GM21526 (cell line): Measurements from ENCODE around the gene TBXAS1.
A peak's percentile ranks its signal among the peaks of the same experiment; 100 is the strongest.

Experiments used
- ATAC-seq: cut with Tn5 transposase; IDR thresholded peaks from one replicate; pipeline ENCODE4 v1.9.1; 2021; ENCODE audit warnings: moderate library complexity; ENCODE audit not compliant: unreplicated experiment, low FRiP score

The TBXAS1 gene

GRCh38 chr7:139829025-139829774 is at the start of gene TBXAS1:
TBXAS1 (plus strand) TSS chr7:139829264; CDS start chr7:139829391, 127 bp downstream.
- ATAC-seq: peak; percentile 45

GRCh38 chr7:139782932-139783331 is 46.1 kb upstream of the TBXAS1 start:
- ATAC-seq: no peak

DNA sequence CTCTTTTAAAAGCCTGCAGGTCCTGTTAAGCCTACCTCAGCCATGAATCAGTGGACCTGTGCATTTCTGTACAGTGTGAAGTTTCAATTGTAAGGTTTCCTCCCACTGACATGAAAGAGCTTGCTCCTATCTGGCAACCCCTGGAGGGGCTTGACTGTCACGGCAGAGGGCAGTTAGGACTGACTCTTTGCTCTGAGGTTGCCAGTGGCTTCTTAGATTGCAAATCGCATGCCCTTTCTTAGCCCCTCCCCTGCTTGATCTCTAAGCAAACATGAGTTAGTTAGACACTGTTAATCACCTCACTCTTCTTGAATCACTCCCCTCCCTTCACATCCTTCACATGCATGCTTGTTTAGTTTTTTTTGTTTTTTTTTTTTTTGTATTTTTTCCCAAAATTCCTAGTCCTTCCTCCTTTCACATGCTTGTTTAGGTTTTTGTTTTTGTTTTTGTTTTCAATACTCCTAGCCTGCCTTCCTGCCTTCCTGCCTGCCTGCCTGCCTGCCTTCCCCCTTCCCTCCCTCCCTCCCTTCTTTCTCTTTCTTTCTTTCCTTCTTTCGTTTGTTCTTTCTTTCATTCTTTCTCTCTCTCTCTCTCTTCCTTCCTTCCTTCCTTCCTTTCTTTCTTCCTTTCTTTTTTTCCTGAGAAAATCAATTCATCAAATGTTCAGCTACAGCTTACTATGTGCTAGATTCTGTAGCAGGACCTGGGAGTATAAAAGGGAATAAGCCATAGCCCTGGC is 45.2 kb upstream of the TBXAS1 start:
- no peak for ATAC-seq

DNA sequence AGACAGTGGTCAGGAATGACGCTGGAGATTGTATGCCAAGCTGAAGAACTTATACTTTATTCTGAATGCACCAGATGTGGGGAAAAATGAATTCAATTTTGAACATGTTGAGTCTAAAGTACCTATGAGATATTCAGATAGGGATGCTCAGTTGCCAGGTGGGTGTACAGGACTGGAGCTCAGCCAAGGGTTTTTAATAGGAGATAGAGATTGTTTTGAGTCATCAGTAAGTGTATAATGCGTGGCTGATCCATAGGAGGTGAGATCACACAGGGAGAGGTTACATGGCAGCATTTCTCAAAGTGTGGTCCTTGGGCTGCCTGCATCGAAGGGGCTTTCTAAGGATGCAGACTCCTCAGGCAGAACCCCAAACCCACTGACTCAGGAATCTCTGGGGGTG is 44.4 kb upstream of the TBXAS1 start:
- no peak for ATAC-seq

- no peak for ATAC-seq
Observed at GRCh38 chr7:139791316-139791715, 37.7 kb upstream of the TBXAS1 start.

GRCh38 chr7:139797607-139798006 is 31.5 kb upstream of the TBXAS1 start:
- ATAC-seq: no peak

- ATAC-seq: peak; percentile 86
Observed at GRCh38 chr7:139798221-139798620, 30.8 kb upstream of the TBXAS1 start.

GRCh38 chr7:139798892-139799291 is 30.2 kb upstream of the TBXAS1 start:
- no peak for ATAC-seq

DNA sequence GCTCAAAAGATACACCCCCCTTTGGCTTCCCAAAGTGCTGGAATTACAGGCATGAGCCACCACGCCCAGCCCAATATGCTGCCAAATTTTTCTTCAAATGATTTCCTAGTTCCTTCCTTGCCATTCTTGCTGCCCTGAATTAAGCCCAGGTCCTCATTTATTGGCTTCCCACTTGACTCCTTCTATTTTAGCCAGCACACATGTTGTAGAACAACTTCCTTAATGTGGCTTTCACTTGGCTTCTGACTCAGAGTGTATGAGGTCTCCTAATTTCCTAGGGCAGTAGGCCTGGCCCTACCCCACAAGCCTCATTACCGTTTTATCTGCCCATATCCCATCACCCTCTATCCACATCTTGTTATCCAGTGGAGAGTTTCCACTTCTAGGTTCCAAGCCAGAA is 29.5 kb upstream of the TBXAS1 start:
- no peak for ATAC-seq

- no peak for ATAC-seq
Observed at GRCh38 chr7:139804571-139804970, 24.5 kb upstream of the TBXAS1 start.

DNA sequence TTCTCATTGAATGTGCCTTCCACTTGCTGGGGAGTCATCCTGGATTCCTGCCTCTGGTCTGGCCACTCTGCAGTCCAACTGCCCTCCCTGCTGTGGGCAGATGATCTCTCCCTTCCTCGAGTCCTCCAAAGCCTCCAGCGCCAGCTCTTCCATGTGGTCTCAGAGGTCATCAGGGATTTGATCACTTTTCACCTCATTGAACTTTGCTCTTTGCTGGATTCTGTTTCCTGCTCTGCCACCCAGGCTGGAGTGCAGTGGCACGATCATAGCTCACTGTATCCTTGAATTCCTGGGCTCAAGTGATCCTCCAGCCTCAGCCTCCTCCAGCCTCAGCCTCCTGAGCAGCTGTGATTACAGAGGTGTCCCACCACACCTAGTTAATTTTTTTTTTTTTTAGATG is 22.1 kb upstream of the TBXAS1 start:
- no peak for ATAC-seq

DNA sequence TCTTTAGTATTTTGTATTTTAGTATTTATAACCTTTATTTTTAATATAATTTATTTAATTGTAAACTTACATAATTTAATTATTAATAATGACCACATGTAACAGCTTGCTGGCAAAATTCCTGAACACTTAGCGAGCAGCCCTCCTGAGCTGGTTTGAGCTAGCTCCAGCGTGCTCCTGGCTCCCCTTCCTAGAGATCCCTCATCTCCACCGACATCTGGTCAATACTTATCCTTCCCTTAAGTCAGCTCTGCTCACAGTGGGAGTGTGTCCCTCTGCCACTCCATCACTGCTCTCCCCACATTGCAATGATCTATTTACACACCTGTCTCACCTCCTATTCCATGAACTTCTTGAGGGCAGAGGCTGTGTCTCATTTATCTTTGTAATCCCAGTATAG is 20.6 kb upstream of the TBXAS1 start:
- ATAC-seq: no peak

DNA sequence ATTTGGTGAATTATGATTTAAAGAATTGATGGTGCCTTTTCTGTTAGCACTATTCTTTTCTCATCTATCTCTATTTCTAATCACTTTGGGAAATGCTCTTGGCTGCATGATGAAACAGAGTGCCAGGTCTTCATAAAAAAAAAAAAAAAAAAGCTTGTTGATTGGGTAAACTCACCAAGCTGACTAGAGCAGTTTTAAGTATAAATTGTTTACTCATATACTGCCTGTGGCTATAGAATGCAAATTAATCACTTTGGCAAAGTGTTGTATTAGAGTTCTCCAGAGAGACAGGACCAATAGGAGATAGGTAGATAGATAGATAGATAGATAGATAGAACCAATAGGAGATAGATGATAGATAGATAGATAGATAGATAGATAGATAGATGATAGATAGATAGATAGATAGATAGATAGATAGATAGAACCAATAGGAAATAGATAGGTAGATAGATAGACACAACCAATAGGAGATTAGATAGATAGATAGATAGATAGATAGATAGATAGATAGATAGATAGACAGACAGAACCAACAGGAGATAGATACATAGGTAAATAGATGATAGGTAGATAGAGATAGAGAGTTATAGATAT is 20.1 kb upstream of the TBXAS1 start:
- no peak for ATAC-seq

DNA sequence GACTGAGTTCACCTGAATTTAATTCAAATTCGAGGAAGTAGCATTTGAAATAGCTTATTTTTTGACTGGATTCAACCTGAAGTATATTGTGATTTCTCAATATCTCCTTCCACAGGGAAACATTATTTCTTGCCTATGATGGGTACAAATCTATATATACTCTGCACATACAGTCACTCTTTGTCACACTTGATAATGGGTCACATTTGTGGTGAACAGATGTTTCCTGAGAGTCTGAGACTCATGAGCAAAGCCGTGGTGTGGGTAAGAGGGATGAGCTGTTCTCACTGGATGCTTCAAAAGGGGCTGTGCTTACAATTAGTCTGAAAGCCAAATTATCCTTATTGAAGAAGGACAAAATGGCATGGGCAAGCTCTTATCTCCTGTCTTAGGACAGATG is 18.0 kb upstream of the TBXAS1 start:
- no peak for ATAC-seq

GRCh38 chr7:139813151-139813550 is 15.9 kb upstream of the TBXAS1 start:
- no peak for ATAC-seq

GRCh38 chr7:139813689-139814088 is 15.4 kb upstream of the TBXAS1 start:
- ATAC-seq: no peak

DNA sequence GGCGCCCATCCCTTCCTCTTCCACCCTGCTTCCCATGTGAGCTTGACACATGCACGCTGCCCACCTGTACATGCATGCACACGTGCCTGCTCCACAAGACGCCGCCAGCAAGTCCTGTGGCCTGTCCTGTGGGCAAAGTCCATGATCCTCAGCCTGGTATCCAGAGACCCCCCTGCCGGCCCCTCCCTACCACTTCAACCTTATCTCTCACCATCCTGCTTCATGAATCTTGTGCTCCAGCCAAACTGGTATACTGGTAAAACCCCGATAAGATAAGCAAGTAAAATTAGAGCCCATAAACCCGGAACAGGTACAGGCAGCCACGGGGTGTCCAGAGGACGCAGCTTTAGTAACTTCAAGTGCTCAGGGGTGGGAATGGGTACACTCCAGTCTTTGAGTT is 11.8 kb upstream of the TBXAS1 start:
- no peak for ATAC-seq

- ATAC-seq: no peak
Observed at GRCh38 chr7:139820089-139820488, 9.0 kb upstream of the TBXAS1 start.

- no peak for ATAC-seq
Observed at GRCh38 chr7:139821349-139822105, 7.5 kb upstream of the TBXAS1 start.

- no peak for ATAC-seq
Observed at GRCh38 chr7:139822855-139823254, 6.2 kb upstream of the TBXAS1 start.

DNA sequence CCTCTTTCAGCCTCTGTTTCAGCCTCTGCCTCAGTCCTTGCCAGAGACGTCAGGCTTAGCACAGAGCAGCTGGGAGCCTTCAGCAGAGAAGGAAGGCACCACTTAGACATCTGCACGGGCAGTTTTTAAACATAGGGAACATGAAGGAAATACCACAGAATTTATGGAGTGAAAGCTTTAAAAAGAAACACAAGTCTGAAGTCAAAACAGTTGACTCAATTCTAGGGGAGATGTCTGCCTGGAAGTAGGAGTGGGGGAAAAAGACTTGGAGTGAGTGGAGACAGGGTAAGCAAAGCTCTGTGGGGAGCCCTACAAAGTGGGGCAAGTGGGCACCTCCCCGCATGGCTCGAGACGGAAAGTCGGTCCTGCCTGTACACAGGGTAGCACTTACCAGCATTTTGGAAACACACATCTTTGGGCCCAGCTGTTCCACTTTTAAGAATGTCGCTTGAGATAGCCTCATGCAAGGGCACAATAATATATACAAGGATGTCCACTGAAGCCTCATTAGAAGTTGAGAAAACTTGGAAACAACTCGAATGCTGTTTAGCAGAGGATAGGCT is 5.0 kb upstream of the TBXAS1 start:
- no peak for ATAC-seq
